ENCODE measurements around the gene TMED5. TPM values are rescaled to one million over a fixed set of nuclear protein-coding genes. Genes with fewer than 3 reads are reported as not detected.

The TMED5 gene
- total RNA-seq, 2 experiments from 2014 or later, result 48.2 to 52.3 TPM

- POLR2A ChIA-PET, result no interaction called here
- DNase-seq (no peak), ATAC-seq (ENCODE audit: low read depth) (no peak)
- Mint-ChIP-seq H3K27ac (no peak overlapping the region), H3K4me3 (no peak overlapping the region), H3K4me1 (peaks cover 7% of the 10 kb centered on the region), H3K9me3 (peaks cover 8% of the 10 kb centered on the region), H3K27me3 (no peaks in the 10 kb centered on the region), H3K36me3 (peaks cover 31% of the 10 kb centered on the region)
Observed at GRCh38 chr1:93102142-93102541, 78.1 kb downstream of the TMED5 start.

Other genes starting within 250 kb of the TMED5 start
- 10 to 100 TPM; 11.6 TPM for gene DIPK1A, start 219.0 kb downstream of the TMED5 start, total RNA-seq
- 10 to 100 TPM; 61.6 to 66.8 TPM for gene MTF2, start 101.1 kb downstream of the TMED5 start, total RNA-seq
- 10 to 100 TPM; 25.2 to 29.2 TPM for gene CCDC18, start 311 bp upstream of the TMED5 start, total RNA-seq
- 10 to 100 TPM; 84.2 to 85.7 TPM for gene DR1, start 165.5 kb upstream of the TMED5 start, total RNA-seq

All from activated naive CD8-positive, alpha-beta T cell treated with anti-CD3 and anti-CD28 coated beads, Interleukin-2, amount 10 ng/mL, durations not matched to agents 7 days and 5 days (primary cell).